22Rv1 (cell line): ENCODE measurements around the gene NIN.

Source experiments
- ZFX ChIP-seq: fragments of 450-650 bp; IDR thresholded peaks from 2 replicates; pipeline ENCODE4 v1.6.1; 2017; ENCODE audit warnings: antibody characterized with exemption, borderline replicate concordance
- TF ChIP-seq, protein P1 (sequence below): fragments of 450-650 bp; IDR thresholded peaks from 2 replicates; pipeline ENCODE4 v1.5.1; 2017; ENCODE audit warnings: mild to moderate bottlenecking

DNA sequence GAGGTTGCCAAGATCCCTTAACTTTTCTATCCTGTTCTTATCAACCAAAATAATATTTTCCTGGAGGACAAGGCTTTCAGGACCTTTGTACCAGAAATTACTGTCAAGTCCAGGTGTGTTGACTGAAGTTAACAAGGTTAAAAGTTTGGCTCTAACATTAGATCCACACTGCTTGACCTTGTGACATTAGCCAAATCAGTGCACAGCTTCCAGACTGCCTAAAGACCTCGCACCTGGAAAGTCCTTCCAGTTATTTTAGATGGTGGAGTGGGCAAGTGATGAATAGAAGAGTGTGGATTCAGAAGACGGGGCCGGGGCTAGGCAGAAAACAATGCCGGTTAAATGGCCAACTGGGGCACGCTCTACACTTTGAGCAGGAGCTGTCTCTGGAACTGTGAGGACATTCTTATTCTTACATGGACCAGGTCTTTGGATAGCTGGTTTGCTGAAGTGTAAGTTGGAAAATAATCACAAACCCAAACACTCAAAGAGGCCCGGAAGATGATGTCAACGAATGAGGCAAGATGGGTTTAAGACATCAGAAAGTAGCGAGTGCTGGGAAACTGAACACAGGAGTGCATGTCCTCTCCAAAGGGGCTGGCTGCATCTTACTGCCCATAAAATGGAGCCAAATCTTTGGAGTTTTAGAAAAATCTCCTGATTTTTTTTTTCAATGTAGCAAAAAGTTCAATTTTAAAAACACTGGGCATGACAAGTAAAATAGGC lies 56.3 kb downstream of the NIN start:
- TF ChIP-seq, protein P1, sequence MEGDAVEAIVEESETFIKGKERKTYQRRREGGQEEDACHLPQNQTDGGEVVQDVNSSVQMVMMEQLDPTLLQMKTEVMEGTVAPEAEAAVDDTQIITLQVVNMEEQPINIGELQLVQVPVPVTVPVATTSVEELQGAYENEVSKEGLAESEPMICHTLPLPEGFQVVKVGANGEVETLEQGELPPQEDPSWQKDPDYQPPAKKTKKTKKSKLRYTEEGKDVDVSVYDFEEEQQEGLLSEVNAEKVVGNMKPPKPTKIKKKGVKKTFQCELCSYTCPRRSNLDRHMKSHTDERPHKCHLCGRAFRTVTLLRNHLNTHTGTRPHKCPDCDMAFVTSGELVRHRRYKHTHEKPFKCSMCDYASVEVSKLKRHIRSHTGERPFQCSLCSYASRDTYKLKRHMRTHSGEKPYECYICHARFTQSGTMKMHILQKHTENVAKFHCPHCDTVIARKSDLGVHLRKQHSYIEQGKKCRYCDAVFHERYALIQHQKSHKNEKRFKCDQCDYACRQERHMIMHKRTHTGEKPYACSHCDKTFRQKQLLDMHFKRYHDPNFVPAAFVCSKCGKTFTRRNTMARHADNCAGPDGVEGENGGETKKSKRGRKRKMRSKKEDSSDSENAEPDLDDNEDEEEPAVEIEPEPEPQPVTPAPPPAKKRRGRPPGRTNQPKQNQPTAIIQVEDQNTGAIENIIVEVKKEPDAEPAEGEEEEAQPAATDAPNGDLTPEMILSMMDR: no peak
- TF ChIP-seq ZFX: no peak
